C4-2B (cell line): ENCODE data around the gene FAM53B.

Source experiments
- CTCF ChIP-seq: fragments of 450-650 bp; conservative IDR thresholded peaks from 2 replicates; pipeline ENCODE4 v1.5.1; 2017; ENCODE audit warnings: mild to moderate bottlenecking
- ZFX ChIP-seq: fragments of 450-650 bp; IDR thresholded peaks from 2 replicates; pipeline ENCODE4 v1.6.1; 2017

- TF ChIP-seq CTCF (no peak), ZFX (no peak)
Observed at GRCh38 chr10:124578231-124579010, 165.8 kb downstream of the FAM53B start.
